Mesodermal cell (in vitro differentiated cells): ENCODE results near the gene ANKMY2.
A peak's percentile ranks its signal among the peaks of the same experiment; 100 is the strongest.
"Not testable (repeated sequence)": the region's sequence is repeated elsewhere in the genome, so short reads cannot be mapped to it uniquely, and the experiment has no call there.

ENCODE experiments used
- H3K27ac ChIP-seq: 2 replicates; pipeline ENCODE4 v1.7.0; 2013; ENCODE audit warnings: mild to moderate bottlenecking, low read depth, low read length, moderate library complexity; ENCODE audit not compliant: severe bottlenecking
- H3K36me3 ChIP-seq: 2 replicates; pipeline ENCODE4 v1.7.1; 2013; ENCODE audit warnings: mild to moderate bottlenecking, low read length, moderate library complexity; ENCODE audit not compliant: control insufficient read depth, insufficient read depth
- H3K4me1 ChIP-seq: one replicate; pipeline ENCODE4 v1.7.1; 2013; ENCODE audit warnings: mild to moderate bottlenecking, low read length; ENCODE audit not compliant: insufficient read depth, control insufficient read depth, poor library complexity, severe bottlenecking
- H3K4me3 ChIP-seq: 2 replicates; pipeline ENCODE4 v1.7.0; 2013; ENCODE audit warnings: low read length, control low read depth, mild to moderate bottlenecking; ENCODE audit not compliant: insufficient read depth, poor library complexity, severe bottlenecking; ENCODE audit errors: extremely low read depth
- H3K9me3 ChIP-seq: 2 replicates; pipeline ENCODE4 v1.7.1; 2013; ENCODE audit warnings: mild to moderate bottlenecking, low read length, moderate library complexity; ENCODE audit not compliant: control insufficient read depth
- WGBS, 2 experiments: methylation state at CpG; one replicate each; pipeline ENCODE4 v1.1.5; 2013; ENCODE audit warnings: missing lambda C conversion rate in 2 of 2; ENCODE audit not compliant: insufficient coverage in 2 of 2; 5-methylcytosine and 5-hydroxymethylcytosine counted together

Gene ANKMY2

DNA sequence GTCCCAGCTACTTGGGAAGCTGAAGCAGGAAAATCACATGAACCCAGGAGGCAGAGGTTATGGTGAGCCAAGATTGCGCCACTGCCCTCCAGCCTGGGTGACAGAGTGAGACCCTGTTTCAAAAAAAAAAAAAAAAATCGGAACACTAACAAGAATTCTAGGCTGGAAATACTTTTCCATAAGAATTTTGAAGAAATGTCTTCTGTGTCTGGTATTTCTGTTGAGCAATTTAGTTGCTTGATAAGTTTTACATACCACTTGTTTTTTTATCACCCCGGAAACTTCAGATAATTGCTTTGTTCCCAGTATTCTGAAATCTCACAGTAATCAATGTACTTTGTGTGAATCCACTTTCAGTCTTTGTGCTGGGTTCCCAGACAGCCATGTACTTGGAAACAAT, 26.3 kb upstream of the ANKMY2 start:
- peaks cover 14% of the 10 kb centered on the region for H3K4me1 ChIP-seq
- H3K4me3 ChIP-seq = no peak overlapping the region
- no peaks in the 10 kb centered on the region for H3K9me3 ChIP-seq
- H3K36me3 ChIP-seq = peaks cover 72% of the 10 kb centered on the region
- 100% methylated on average over 1 of the region's 3 CpGs; no CpG with 5 or more reads in 1 of the 2 experiments for WGBS, 2 experiments
- H3K27ac ChIP-seq = no peak overlapping the region

DNA sequence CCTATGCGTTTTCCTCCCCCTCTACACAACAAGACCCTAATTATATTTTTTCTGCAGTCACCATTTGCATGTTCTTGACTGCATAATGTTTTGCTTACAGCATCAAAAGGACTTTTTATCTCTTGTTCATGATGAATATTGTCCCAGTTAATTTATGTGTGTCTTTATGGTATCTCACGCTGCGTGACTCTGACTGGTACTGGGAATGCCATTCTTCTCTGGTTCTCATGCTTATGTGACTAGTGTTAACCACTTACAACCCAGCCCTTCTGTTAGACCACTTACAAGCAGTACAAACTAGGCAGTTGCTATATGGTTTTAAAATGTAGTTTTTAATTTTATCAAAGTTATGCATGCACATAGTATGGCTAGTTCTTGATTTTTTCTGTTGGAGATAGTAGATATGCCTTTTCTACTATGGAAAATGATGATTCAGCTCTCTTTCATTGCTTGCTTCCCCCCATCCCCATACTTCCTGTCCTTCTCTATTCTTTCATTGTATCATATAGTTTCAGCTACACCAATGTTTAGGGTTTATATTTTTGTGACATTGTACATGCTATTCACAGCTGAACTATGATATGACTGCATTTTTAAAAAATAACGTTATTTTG, 25.3 kb upstream of the ANKMY2 start:
- WGBS, 2 experiments = 90 to 100% methylated on average over 1 to 3 of the region's 4 CpGs
- no peak overlapping the region for H3K4me3 ChIP-seq
- no peaks in the 10 kb centered on the region for H3K9me3 ChIP-seq
- peaks cover 68% of the 10 kb centered on the region for H3K36me3 ChIP-seq
- peaks cover 14% of the 10 kb centered on the region for H3K4me1 ChIP-seq
- no peak overlapping the region for H3K27ac ChIP-seq

DNA sequence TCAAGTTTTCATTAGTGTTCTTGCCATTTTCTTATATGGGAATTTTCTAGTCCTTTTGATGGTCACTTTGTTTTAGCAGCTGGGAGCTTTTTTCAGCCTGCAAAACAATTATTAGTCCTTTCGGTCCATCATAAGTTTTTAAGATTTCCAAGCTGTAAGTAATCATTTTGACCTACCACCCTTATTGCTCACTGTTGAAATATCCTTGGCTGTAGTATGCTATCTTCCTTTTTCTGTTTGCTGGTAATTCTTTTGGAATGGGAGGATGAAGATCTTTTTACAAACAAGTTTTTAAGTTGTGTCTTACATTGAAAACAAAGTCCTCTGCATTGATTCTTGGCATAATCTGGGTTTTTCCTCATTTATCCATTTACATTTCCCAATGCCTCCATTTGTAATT, 24.5 kb upstream of the ANKMY2 start:
- Histone ChIP-seq H3K27ac (no peak overlapping the region), H3K9me3 (no peaks in the 10 kb centered on the region), H3K36me3 (peaks cover 64% of the 10 kb centered on the region), H3K4me3 (no peak overlapping the region), H3K4me1 (peaks cover 14% of the 10 kb centered on the region)
- 80% methylated on average over 1 of the region's 1 CpG; no CpG with 5 or more reads in 1 of the 2 experiments for WGBS, 2 experiments

DNA sequence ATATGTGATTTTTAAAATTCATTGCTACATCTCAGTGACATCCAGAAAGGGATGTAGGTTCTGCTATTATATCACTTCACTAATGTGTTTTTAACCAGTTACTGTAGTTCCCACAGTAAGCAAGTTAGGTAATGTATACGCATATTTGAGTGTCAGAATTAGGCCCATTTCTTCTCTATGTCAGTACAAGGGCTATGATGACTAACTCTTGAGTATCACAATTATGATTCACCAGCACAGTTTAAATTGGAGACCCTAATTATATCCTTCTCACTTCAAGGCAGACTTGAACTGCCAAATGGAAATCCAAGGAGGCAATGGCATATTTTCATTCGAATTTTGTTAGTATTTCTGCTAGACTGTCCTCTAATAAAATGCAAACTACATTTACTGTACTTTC, 24.0 kb upstream of the ANKMY2 start:
- Histone ChIP-seq H3K9me3 (no peaks in the 10 kb centered on the region), H3K27ac (no peak overlapping the region), H3K4me3 (no peak overlapping the region), H3K4me1 (peaks cover 14% of the 10 kb centered on the region), H3K36me3 (peaks cover 60% of the 10 kb centered on the region)
- 82% methylated on average over 2 of the region's 2 CpGs; no CpG with 5 or more reads in 1 of the 2 experiments for WGBS, 2 experiments

DNA sequence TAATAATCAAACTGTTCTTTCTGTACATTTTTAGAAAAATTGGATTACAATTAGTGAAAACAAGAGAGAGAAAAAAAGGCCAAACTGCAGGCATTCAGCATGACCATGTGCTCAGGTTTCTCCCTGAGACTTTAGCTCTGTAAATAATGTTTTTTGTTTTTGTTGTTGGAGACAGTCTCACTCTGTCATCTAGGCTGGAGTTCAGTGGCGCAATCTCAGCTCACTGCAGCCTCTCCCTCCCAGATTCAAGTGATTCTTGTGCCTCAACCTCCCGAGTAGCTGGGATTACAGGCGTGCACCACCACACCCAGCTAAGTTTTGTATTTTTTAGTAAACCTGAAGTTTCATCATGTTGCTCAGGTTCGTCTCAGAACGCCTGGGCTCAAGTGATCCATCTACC, 23.4 kb upstream of the ANKMY2 start:
- H3K27ac ChIP-seq = no peak overlapping the region
- H3K36me3 ChIP-seq = peaks cover 60% of the 10 kb centered on the region
- H3K4me3 ChIP-seq = no peak overlapping the region
- no peaks in the 10 kb centered on the region for H3K9me3 ChIP-seq
- H3K4me1 ChIP-seq = peaks cover 14% of the 10 kb centered on the region
- WGBS, 2 experiments = 79 to 86% methylated on average over 4 of the region's 5 CpGs

DNA sequence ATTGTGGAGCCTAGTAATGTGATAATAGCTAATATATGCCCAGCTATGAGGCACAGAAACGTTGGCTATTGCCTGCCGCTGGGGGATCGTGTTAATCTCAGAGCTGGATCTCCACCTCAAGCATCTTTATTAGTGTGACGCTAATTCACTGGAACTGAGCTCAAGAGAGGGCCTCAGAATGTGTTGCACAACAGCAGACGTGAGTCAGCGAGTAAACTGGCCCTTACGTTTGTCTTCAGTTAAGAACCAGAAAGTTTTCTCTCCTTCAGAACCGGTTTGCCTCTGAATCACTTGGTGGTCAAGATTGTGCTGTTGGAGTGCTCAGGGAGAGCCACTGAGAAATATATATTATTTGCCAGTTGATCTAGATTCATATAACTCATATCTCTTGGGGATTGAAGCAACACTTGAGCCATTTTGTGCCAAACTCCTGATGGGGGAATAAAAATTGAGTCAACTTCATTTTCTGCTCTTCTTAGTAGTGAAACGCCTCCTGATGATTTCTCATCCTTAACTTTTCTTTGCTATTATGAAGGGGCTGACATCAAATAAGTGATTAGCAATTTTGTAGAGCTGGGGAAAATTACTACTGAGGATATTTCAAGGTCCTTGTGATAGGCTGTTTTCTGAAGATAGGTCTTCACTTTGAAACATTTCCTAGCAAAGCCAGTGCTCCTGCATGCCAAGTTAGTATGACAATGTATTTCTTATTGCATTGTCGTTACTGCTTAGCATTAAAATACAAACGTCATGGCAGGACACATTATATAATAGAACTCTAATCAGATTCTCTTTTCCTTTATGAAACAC, 22.7 kb upstream of the ANKMY2 start:
- H3K4me1 ChIP-seq = peaks cover 14% of the 10 kb centered on the region
- H3K4me3 ChIP-seq = no peak overlapping the region
- WGBS, 2 experiments = 73 to 84% methylated on average over 7 to 9 of the region's 11 CpGs
- peaks cover 60% of the 10 kb centered on the region for H3K36me3 ChIP-seq
- no peaks in the 10 kb centered on the region for H3K9me3 ChIP-seq
- H3K27ac ChIP-seq = peak overlapping the region; percentile 61

DNA sequence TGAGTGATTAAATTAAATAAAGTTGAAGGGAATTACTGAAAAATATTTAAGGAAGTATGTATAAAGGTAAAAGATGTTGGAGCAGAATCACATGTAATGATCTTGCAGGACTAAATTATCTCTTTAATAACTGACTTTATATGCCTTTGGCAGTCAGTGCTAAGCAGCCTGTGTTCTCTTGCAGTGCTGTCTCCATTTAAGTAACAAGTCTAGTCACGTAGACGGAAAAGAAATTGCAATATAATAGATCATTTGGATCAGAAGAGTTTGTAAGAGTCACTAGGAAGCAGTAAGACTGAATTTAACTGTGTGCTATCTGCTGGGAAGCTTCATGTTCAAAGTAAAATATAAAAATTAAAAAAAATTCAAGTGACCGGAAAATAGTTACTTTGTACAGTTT, 21.8 kb upstream of the ANKMY2 start:
- Histone ChIP-seq H3K4me3 (no peak overlapping the region), H3K4me1 (peaks cover 14% of the 10 kb centered on the region), H3K36me3 (peaks cover 53% of the 10 kb centered on the region), H3K27ac (peak overlapping the region; percentile 61), H3K9me3 (no peaks in the 10 kb centered on the region)
- WGBS, 2 experiments = 94% methylated on average over 2 of the region's 3 CpGs; no CpG with 5 or more reads in 1 of the 2 experiments

DNA sequence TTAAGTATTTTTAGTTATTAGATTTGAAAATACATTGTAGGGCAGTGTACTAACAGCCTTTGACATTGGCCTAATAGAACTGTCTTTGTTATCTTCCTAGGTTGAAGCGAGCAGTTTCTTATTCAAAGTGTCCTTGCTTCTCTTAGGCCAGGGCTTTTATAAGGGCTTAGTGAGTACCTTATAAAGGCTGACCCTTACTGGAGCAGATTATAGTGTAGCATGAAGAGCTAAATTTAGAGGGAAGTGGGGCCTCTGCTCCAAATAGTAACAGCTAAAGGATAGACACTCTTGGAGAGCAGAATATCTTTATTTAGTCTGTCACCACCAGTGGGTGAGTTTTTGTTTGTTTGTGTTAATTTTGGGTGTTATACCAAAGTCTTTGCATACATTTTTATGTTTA, 16.4 kb upstream of the ANKMY2 start:
- Histone ChIP-seq H3K4me3 (no peak overlapping the region), H3K36me3 (peaks cover 14% of the 10 kb centered on the region), H3K27ac (no peak overlapping the region), H3K9me3 (no peaks in the 10 kb centered on the region), H3K4me1 (peaks cover 29% of the 10 kb centered on the region)
- 80% methylated on average over 1 of the region's 1 CpG; no CpG with 5 or more reads in 1 of the 2 experiments for WGBS, 2 experiments

DNA sequence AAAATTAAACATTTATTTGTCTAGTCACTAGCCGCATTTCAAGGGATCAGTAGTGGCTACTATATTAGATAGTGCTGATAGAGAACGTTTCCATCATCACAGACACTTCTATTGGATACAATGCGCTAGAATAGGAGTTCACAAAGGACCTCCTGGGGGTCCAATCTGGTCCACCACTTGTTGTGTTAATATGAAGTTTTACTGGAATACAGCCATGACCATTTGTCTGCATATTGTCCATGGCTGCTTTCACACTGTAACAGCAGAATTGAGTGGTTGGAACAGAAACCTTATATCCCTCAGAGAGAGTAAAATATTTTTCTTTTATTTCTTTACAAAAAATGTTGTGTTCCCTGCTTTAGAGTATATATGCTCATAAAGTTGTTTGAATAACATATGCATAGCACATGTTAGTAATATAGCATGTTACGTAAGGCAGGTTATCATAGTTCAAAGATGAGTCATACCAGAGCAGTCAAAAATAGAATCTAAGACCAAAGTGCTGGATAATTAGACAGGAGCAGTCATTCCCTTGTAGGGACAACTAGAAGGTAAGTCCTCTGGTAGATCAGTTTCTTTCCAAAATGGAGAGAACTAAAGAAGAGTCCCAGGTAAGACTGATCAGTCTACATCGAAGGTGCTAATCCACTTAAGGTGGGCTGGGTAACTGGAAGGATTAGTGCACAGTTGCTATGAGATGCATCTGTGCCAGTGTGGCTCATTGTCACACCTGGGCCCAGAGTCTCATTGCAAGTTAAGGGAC, 15.3 kb upstream of the ANKMY2 start:
- no peaks in the 10 kb centered on the region for H3K9me3 ChIP-seq
- WGBS, 2 experiments = 81 to 88% methylated on average over 2 to 4 of the region's 5 CpGs
- peak overlapping the region; percentile 30 for H3K27ac ChIP-seq
- peaks cover 29% of the 10 kb centered on the region for H3K4me1 ChIP-seq
- peaks cover 9% of the 10 kb centered on the region for H3K36me3 ChIP-seq
- H3K4me3 ChIP-seq = no peak overlapping the region

DNA sequence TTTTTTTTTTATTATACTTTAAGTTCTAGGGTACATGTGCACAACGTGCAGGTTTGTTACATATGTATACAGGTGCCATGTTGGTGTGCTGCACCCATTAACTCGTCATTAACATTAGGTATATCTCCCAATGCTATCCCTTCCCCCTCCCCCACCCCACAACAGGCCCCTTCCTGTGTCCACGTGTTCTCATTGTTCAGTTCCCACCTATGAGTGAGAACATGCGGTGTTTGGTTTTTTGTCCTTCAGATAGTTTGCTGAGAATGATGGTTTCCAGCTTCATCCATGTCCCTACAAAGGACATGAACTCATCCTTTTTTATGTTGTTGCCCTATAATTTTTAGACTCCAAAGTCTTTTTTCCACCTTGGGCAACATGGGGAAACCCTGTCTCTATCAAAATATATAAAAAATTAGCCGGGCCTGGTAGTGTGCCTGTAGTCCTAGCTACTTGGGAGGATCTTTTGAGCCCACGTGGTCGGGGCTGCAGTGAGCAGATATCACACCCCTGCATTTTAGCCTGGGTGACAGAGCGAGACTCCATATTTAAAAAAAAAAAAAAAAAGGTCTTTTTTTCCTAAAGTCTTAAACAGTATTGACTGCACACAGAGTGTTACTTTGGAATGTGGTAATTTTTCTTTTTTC, 14.4 kb upstream of the ANKMY2 start:
- peaks cover 32% of the 10 kb centered on the region for H3K4me1 ChIP-seq
- not testable (repeated sequence) for H3K9me3 ChIP-seq, H3K4me3 ChIP-seq, H3K27ac ChIP-seq, H3K36me3 ChIP-seq
- 90 to 91% methylated on average over 2 to 3 of the region's 8 CpGs for WGBS, 2 experiments
